ENCODE data around the gene NCCRP1.

- TF ChIP-seq CTCF (IDR thresholded peaks at IDR 0.05) (no peak), POLR2A (IDR thresholded peaks at IDR 0.05) (no peak)
Measured at GRCh38 chr19:39188960-39189359, 7.8 kb upstream of the NCCRP1 start.
